Muscle layer of duodenum (tissue), 2 donors: ENCODE measurements around the gene KCNT1.

Experiments used
- H3K27ac ChIP-seq: one replicate; pipeline ENCODE4 v1.7.0; 2013; ENCODE audit warnings: mild to moderate bottlenecking, low read length
- H3K27me3 ChIP-seq: one replicate; pipeline ENCODE4 v1.7.0; 2013; ENCODE audit warnings: low read depth, mild to moderate bottlenecking, control low read depth, low read length
- H3K36me3 ChIP-seq, 2 donors: one replicate each; pipeline ENCODE4 v1.7.0; 2013; ENCODE audit warnings: low read length in 2 of 2, control low read depth in 1 of 2, mild to moderate bottlenecking in 1 of 2; ENCODE audit not compliant: insufficient read depth in 2 of 2, control insufficient read depth in 1 of 2
- H3K4me1 ChIP-seq, 2 donors: one replicate each; pipeline ENCODE4 v1.7.0; 2013; ENCODE audit warnings: low read length in 2 of 2, mild to moderate bottlenecking in 2 of 2, control low read depth in 1 of 2, moderate library complexity in 1 of 2; ENCODE audit not compliant: insufficient read depth in 2 of 2, control insufficient read depth in 1 of 2
- H3K4me3 ChIP-seq, 2 donors: one replicate each; pipeline ENCODE4 v1.7.0; 2013; ENCODE audit warnings: low read length in 2 of 2, low read depth in 1 of 2, mild to moderate bottlenecking in 1 of 2
- H3K9me3 ChIP-seq, 2 donors: one replicate each; pipeline ENCODE4 v1.7.0; 2013; ENCODE audit warnings: low read length in 2 of 2, control low read depth in 1 of 2, mild to moderate bottlenecking in 1 of 2; ENCODE audit not compliant: control insufficient read depth in 1 of 2
- donor health status: healthy.

The KCNT1 gene

DNA sequence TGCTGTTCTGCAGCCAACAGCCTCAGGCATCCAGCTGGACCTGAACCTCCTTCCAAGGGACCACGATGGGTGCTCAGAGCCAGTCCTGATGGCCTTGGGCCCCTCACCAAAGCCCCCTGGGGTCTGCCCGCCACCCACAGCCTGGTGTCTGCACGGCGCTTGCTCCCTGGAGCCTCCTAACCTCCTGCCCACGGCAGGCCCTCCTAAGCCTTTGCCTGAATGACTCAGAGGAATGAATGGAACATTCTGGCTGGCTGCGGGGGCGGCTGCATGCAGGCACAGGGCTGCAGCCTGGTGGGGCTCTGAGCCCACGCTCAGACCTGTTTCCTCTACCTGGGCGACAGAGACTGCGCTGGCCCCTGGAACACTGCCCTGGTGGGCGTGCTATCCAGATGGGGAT lies 9.6 kb upstream of the KCNT1 start:
- H3K4me3 ChIP-seq = no peak overlapping the region
- no peaks in the 10 kb centered on the region for H3K36me3 ChIP-seq
- H3K4me1 ChIP-seq = no peaks in the 10 kb centered on the region
- H3K9me3 ChIP-seq = no peaks in the 10 kb centered on the region
- no peak overlapping the region for H3K27ac ChIP-seq
- peaks cover 5% of the 10 kb centered on the region for H3K27me3 ChIP-seq

DNA sequence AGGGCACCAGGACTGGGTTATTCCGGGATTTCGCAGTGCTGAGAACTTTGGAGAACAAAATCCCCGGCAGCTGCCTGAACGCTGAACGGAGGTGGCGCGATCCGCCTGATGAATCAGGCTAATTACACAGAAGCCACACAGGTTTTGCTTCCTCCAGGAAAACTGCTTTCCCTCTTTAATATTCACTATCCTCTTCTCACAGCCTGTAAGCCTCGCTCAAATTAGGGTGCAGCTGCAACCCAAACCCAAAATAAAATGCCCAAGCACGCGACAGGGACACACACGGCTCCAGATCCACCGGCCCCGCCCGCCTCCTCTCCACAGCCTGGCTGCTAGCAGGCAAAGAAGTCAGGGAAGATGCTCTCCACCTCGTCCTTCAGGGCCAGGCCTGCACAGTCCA lies 8.7 kb upstream of the KCNT1 start:
- Histone ChIP-seq H3K36me3 (no peaks in the 10 kb centered on the region), H3K27me3 (peaks cover 5% of the 10 kb centered on the region), H3K4me1 (no peaks in the 10 kb centered on the region), H3K9me3 (no peaks in the 10 kb centered on the region), H3K4me3 (no peak overlapping the region), H3K27ac (no peak overlapping the region)

DNA sequence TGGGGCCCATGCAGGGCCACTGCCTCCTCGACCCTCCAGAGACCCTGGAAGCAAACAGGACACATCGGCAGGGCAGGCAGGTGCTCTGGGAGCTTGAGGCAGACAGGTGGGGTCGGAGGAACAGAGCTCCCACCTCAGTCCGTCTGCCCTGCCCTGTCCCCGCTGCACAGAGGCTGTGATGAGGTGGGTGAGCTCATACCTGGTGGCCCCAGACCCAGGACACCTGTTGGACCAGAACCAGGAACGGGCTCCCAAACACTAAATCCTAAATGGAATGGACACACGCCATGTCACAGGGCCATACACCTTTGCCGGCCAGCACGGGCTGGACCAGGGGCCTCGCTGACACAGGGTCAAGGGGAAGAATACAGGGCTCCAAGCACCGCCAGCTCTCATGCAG lies 8.2 kb upstream of the KCNT1 start:
- Histone ChIP-seq H3K27ac (no peak overlapping the region), H3K9me3 (no peaks in the 10 kb centered on the region), H3K4me3 (no peak overlapping the region), H3K4me1 (no peaks in the 10 kb centered on the region), H3K36me3 (no peaks in the 10 kb centered on the region), H3K27me3 (peaks cover 5% of the 10 kb centered on the region)

DNA sequence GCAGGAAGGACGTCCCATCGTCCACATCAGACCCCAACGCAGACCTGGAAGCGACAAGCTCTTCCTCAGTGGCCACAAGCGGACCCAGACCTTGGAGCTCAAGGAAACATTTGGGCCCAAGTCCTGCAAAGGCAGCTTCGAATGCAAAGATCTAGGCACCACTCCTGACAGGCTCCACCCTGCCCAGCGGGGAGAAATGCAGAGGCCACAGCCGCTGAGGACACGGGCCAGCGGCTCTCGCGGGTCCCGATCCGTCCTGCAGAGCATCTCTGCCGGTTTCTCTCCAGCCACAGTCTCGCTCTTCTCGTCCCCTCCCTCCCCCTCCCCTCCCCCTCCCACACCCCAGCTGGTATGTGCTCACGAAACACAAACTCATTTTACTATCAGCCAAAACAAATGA lies 7.6 kb upstream of the KCNT1 start:
- Histone ChIP-seq H3K36me3 (no peaks in the 10 kb centered on the region), H3K4me1 (no peaks in the 10 kb centered on the region), H3K27ac (no peak overlapping the region), H3K9me3 (no peaks in the 10 kb centered on the region), H3K27me3 (peaks cover 5% of the 10 kb centered on the region), H3K4me3 (no peak overlapping the region)

DNA sequence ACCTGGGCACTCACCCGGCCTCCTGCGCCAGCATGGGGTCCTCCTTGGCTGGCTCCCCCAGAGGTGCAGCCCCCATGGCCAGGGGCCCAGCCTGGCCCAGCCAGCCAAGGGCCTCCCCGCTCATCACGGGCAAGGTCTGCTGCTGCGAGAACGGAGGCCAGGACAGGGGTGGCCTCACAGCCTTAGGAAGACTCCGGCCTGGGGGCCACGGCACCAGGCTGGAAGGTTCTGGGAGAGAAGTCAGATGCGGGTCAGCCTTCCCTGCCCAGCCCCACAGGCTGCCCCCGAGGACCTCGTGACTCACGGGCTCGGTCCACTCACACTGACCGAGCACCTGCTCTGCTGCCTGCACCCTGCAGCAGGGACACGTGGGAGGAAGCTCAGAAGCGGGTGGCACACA lies 6.9 kb upstream of the KCNT1 start:
- Histone ChIP-seq H3K9me3 (no peaks in the 10 kb centered on the region), H3K27ac (no peak overlapping the region), H3K27me3 (peaks cover 5% of the 10 kb centered on the region), H3K4me1 (no peaks in the 10 kb centered on the region), H3K4me3 (no peak overlapping the region), H3K36me3 (no peaks in the 10 kb centered on the region)

DNA sequence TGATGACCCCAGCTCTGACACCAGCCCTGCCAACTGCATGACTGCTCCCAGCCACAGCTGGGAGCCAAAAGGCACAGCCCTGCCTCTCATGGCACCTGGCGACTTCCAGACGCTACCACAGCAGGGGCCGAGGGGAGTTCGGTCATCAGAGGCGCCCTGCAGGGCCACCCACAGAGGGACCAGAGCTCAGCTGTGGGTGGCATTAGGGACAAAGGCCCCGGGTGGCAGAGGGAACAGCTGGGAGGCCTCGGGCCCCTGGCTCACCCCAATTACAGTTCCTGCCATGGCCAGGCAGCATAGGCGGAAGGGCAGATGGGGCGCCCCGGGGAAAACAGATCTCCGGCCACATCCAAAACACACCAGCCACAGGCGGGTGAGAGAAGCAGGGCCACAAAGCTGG lies 6.3 kb upstream of the KCNT1 start:
- Histone ChIP-seq H3K27ac (no peak overlapping the region), H3K4me3 (no peak overlapping the region), H3K27me3 (peaks cover 5% of the 10 kb centered on the region), H3K36me3 (no peaks in the 10 kb centered on the region), H3K4me1 (no peaks in the 10 kb centered on the region), H3K9me3 (no peaks in the 10 kb centered on the region)

DNA sequence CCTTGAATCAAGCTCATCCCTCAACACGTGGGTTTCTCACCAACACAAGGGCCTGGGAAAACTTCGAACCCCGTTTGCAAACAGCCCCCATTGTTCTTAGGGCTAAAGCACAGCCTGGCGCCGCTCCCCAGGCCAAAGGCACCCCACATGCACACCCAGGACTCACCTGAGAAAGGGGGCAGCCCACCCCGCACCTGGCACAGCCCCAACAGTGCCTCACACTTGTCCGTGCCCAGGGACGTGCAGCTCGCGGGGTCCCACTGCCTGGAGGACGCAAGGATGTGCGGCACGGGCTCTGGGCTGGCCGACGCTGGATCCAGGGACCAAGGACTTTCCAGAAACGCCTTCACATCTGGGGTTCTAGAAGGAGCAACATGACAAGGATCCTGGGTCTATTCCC lies 5.5 kb upstream of the KCNT1 start:
- peaks cover 5% of the 10 kb centered on the region for H3K27me3 ChIP-seq
- H3K4me1 ChIP-seq = no peaks in the 10 kb centered on the region
- H3K27ac ChIP-seq = no peak overlapping the region
- no peaks in the 10 kb centered on the region for H3K9me3 ChIP-seq
- no peaks in the 10 kb centered on the region for H3K36me3 ChIP-seq
- H3K4me3 ChIP-seq = no peak overlapping the region

DNA sequence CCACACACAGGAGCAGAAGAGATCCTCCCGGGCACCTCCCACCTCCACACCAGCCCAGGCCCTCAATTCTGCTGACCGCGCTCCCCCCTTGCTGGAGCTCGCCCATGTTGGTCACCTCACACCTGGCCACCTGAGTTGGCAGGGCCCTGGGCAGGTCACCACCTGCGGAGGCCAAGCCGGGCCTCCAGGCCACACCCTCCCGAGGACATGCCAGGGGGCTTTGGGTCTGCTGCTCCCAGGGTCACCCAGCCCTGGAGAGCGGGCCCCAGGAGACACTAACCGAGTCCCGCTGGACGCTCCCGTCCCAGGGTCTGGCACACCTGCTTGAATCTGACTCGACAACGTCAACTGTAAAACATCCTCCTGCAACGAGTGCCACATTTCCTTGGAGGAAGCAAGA lies 4.8 kb upstream of the KCNT1 start:
- Histone ChIP-seq H3K27ac (no peak overlapping the region), H3K27me3 (peaks cover 5% of the 10 kb centered on the region), H3K4me1 (peaks cover 0 to 7% of the 10 kb centered on the region in 2 donors), H3K9me3 (no peaks in the 10 kb centered on the region), H3K4me3 (no peak overlapping the region), H3K36me3 (no peaks in the 10 kb centered on the region)

DNA sequence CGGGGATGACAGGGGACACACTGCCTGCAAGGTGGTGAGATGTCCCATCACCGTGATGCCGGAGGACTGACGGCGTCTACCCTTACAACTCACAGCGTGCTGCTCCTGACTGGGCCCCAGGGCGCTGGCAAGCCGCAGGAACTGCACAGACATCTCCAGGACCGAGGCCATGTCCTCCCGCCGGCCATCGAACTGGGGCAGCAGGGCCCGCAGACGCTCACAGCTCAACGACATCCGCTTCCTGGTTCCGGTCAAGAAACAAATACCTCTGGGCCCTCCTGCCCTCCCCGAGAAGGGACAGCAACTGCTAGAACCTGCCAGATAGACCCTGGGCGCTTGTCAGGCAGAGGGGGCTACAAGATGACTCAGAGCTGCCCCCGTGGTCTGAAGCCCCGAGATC lies 3.7 kb upstream of the KCNT1 start:
- peaks cover 0 to 10% of the 10 kb centered on the region in 2 donors for H3K4me1 ChIP-seq
- peaks cover 5% of the 10 kb centered on the region for H3K27me3 ChIP-seq
- H3K9me3 ChIP-seq = no peaks in the 10 kb centered on the region
- H3K36me3 ChIP-seq = no peaks in the 10 kb centered on the region
- no peak overlapping the region for H3K27ac ChIP-seq
- no peak overlapping the region for H3K4me3 ChIP-seq

DNA sequence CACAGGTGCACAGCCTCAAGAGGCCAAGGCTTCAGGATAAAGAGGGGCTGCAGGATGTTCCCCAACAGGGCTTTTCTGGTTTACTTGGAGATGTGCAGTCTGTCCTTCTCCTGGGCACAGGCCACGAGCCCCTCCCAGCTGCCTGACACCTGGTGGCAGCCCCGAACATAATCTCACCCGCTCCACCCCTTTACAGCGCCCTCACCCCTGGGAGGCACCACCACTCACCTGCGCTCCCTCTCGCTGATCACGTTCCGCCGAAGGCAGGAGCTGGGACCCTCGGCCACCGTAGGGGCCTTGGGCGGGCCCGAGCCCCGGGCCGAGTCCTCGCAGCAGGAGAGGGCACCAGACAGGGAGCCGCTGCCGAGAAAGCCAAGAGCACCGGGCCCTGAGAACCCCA lies 3.2 kb upstream of the KCNT1 start:
- no peaks in the 10 kb centered on the region for H3K9me3 ChIP-seq
- peaks cover 8% of the 10 kb centered on the region for H3K27me3 ChIP-seq
- peaks cover 0 to 10% of the 10 kb centered on the region in 2 donors for H3K4me1 ChIP-seq
- H3K36me3 ChIP-seq = no peaks in the 10 kb centered on the region
- H3K27ac ChIP-seq = no peak overlapping the region
- H3K4me3 ChIP-seq = no peak overlapping the region

DNA sequence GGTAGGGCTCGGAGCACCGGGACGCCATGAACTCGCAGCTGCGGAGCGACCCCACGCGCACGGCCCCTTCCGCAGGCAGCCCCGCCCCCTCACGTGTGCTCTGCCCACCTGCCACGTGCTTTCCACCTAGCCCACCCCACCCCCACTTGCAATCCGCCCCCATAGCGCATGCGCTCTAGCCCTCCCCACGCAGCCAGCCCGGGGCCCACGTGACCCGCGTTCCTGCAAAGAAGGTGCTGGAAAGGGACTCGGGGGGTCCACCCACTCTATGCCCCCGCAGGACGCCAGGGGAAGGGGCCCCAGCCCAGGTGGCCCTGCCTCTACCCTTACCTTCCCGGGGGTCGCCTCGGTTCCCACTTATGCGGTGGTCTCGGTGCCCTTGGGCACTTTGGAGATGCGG lies 2.5 kb upstream of the KCNT1 start, which contains the start of gene SOHLH1:
TSS of gene SOHLH1 (minus strand) at position 42 of the 400 bp plus-strand sequence. CDS start at position 28, 14 bp downstream.
- no peaks in the 10 kb centered on the region for H3K36me3 ChIP-seq
- H3K27me3 ChIP-seq = peaks cover 5% of the 10 kb centered on the region
- H3K27ac ChIP-seq = no peak within 1 kb of the TSS
- no peak within 1 kb of the TSS for H3K4me3 ChIP-seq
- peaks cover 0 to 10% of the 10 kb centered on the region in 2 donors for H3K4me1 ChIP-seq
- no peaks in the 10 kb centered on the region for H3K9me3 ChIP-seq

DNA sequence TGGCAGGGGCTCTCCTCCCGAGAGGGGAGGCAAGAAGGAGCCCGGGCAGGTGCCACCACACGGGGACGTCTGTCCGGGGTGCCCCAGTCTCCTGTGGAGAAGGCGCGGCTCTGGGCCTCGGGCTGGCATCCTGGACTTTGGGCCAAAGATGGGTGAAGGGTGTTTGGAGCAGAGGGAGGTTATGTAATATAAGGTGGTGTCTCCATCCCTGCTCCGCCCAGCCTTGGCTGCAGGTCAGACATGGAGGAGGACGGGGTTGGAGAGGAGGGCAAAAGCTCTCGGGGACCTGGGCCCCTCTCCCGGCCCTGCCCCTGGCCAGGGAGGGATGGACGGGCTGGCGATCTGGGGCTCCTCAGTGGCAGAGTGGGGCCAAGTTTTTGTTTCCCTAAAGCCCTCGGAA lies 1.5 kb upstream of the KCNT1 start:
- Histone ChIP-seq H3K4me1 (peaks cover 0 to 10% of the 10 kb centered on the region in 2 donors), H3K36me3 (no peaks in the 10 kb centered on the region), H3K27me3 (peaks cover 5% of the 10 kb centered on the region), H3K27ac (no peak overlapping the region), H3K9me3 (no peaks in the 10 kb centered on the region), H3K4me3 (no peak overlapping the region)
